Panc1 (cell line): ENCODE results near the gene SPATS2L. TPM values are rescaled to one million over a fixed set of nuclear protein-coding genes. Genes with fewer than 3 reads are reported as not detected.

Experiments used
- ATAC-seq: fragments of 200-7000 bp; cut with Tn5 transposase; 2 replicates; pipeline ENCODE4 v1.9.1; 2020; ENCODE audit warnings: mild to moderate bottlenecking, moderate library complexity
- BruUV-seq: library from RNA; stranded (reverse); fragments of 400-500 nt; replicated peaks from 2 replicates; lab custom pipeline; 2021; lab: Mats Ljungman, UMichigan
- CTCF ChIA-PET: fragments of 300-600 bp; sonication (Branson Sonifier 250); formaldehyde crosslinking; loops from one replicate; lab custom pipeline; 2022; ENCODE audit warnings: antibody characterized with exemption; lab: Charles Lee
- POLR2A ChIA-PET: fragments of 300-600 bp; sonication (Branson Sonifier 250); formaldehyde crosslinking; loops from one replicate; lab custom pipeline; 2022; ENCODE audit warnings: antibody characterized with exemption; lab: Charles Lee
- DNase-seq: peaks from one replicate; pipeline ENCODE4 v3.0.0-alpha.2; 2010; ENCODE audit warnings: low read depth, low spot score
- H3K27ac ChIP-seq: 2 replicates; pipeline ENCODE4 v1.5.1; 2011; ENCODE audit warnings: mild to moderate bottlenecking, low read length, inconsistent platforms
- H3K27me3 ChIP-seq: fragments of 200-500 bp; sonication (Bioruptor generic); 2 replicates; pipeline ENCODE4 v1.6.0; 2014; ENCODE audit warnings: low read length, inconsistent platforms; ENCODE audit not compliant: control insufficient read depth, insufficient read depth
- H3K36me3 ChIP-seq: fragments of 200-500 bp; sonication (Bioruptor generic); 2 replicates; pipeline ENCODE4 v1.5.1; 2014; ENCODE audit warnings: inconsistent platforms, mild to moderate bottlenecking, low read length, moderate library complexity; ENCODE audit not compliant: control insufficient read depth, insufficient read depth
- H3K4me1 ChIP-seq: 2 replicates; pipeline ENCODE4 v1.5.1; 2011; ENCODE audit warnings: inconsistent platforms, mild to moderate bottlenecking, low read length, moderate library complexity; ENCODE audit not compliant: control insufficient read depth, insufficient read depth
- H3K4me3 ChIP-seq, 2 experiments: 2 replicates each; pipeline ENCODE4 v1.5.1; 2011 to 2012; ENCODE audit warnings: low read depth in 2 of 2, low read length in 2 of 2, mild to moderate bottlenecking in 2 of 2, inconsistent platforms in 1 of 2, moderate library complexity in 1 of 2
- H3K9me3 ChIP-seq: fragments of 200-500 bp; sonication (Bioruptor generic); 2 replicates; pipeline ENCODE4 v1.5.1; 2014; ENCODE audit warnings: low read depth, mild to moderate bottlenecking, inconsistent platforms, low read length, moderate library complexity; ENCODE audit not compliant: control insufficient read depth, insufficient read depth
- POLR2AphosphoS5 ChIP-seq: IDR thresholded peaks from 2 replicates; pipeline ENCODE4 v1.6.1; 2012; ENCODE audit warnings: mild to moderate bottlenecking, low read depth, low read length, moderate library complexity
- REST ChIP-seq, 2 experiments: IDR thresholded peaks; 2 replicates each; pipeline ENCODE4 v1.6.1; 2011 to 2012; ENCODE audit warnings: low read depth in 2 of 2, control low read depth in 1 of 2, low read length in 1 of 2, mild to moderate bottlenecking in 1 of 2, moderate library complexity in 1 of 2; ENCODE audit not compliant: insufficient read depth in 1 of 2
- SIN3A ChIP-seq: IDR thresholded peaks from 2 replicates; pipeline ENCODE4 v1.6.1; 2012; ENCODE audit warnings: low read depth, mild to moderate bottlenecking, low read length, moderate library complexity, borderline replicate concordance; ENCODE audit not compliant: insufficient read depth
- TCF7L2 ChIP-seq: IDR thresholded peaks from 2 replicates; pipeline ENCODE4 v1.6.1; 2011; ENCODE audit warnings: mild to moderate bottlenecking, low read depth, low read length, inconsistent platforms
- in situ Hi-C: cut with HindIII; loops from 2 replicates; pipeline ENCODE4 v1.10.0; 2016; ENCODE audit warnings: low sequenced_read_pairs, low pct_unique_long_range_greater_than_20kb
- intact Hi-C: fragments of 100-400 bp; cut with micrococcal nuclease; formaldehyde crosslinking; loops from one replicate; pipeline ENCODE4 v1.10.0; 2022; ENCODE audit not compliant: unreplicated experiment
- total RNA-seq: library from RNA; stranded (reverse); gene quantifications from one replicate; pipeline ENCODE4 v1.2.1, GENCODE V29; 2021; ENCODE audit not compliant: unreplicated experiment
- TF ChIP-seq, protein P1 (sequence below): fragments of 450-650 bp; IDR thresholded peaks from 2 replicates; pipeline ENCODE4 v1.5.1; 2017; ENCODE audit warnings: mild to moderate bottlenecking

The SPATS2L gene
- total RNA-seq, 1 experiment from 2014 or later, result 282 TPM

DNA sequence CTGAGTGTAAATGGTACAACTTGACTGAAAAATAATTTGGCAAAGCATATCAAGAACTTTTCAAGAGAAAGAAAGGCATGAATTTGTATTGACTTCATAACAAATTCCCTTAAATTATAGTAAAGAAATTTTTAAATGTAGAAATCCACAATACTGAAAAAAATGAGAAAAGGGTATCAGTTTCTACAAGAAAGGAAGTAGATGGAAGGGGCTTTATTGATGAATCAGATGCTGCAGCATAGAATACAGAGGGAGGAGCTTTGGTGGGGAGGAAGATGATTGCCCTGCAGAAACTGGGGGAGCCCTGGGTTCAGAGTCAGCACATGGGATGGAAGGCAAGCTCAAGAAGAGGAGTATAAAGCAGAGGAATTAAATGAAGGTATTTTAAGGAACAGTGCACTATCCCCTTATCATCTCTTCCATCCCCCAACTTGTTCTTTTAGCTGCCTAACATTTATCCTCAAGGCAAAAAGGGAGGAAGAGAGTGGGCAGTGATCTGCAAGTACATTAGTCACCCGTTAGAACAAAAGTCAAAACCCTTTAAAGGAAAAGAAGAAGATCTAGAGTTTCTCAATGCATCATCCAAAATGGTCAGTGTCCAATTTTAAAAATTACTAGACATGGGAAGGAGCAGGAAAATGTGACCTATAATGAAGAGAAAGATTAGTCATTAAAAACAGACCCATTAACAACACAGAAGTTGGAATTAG, 125.7 kb downstream of the SPATS2L start:
- Histone ChIP-seq H3K4me3 (no peak overlapping the region), H3K36me3 (peaks cover 36% of the 10 kb centered on the region), H3K4me1 (peaks cover 8% of the 10 kb centered on the region; the same call in 1 of the 2 replicates), H3K27me3 (no peaks in the 10 kb centered on the region), H3K9me3 (no peaks in the 10 kb centered on the region), H3K27ac (peak overlapping the region; percentile 55; the same call in 1 of the 2 replicates)
- POLR2A ChIA-PET, result no interaction called here
- ATAC-seq (no peak), DNase-seq (no peak)
- TF ChIP-seq REST (IDR thresholded peaks at IDR 0.05; ENCODE audit: insufficient read depth in 1 of 2, low read depth in 2 of 2, low read length in 1 of 2) (no peak), TCF7L2 (no peak), POLR2AphosphoS5 (no peak), SIN3A (no peak)
- TF ChIP-seq, protein P1, sequence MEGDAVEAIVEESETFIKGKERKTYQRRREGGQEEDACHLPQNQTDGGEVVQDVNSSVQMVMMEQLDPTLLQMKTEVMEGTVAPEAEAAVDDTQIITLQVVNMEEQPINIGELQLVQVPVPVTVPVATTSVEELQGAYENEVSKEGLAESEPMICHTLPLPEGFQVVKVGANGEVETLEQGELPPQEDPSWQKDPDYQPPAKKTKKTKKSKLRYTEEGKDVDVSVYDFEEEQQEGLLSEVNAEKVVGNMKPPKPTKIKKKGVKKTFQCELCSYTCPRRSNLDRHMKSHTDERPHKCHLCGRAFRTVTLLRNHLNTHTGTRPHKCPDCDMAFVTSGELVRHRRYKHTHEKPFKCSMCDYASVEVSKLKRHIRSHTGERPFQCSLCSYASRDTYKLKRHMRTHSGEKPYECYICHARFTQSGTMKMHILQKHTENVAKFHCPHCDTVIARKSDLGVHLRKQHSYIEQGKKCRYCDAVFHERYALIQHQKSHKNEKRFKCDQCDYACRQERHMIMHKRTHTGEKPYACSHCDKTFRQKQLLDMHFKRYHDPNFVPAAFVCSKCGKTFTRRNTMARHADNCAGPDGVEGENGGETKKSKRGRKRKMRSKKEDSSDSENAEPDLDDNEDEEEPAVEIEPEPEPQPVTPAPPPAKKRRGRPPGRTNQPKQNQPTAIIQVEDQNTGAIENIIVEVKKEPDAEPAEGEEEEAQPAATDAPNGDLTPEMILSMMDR, result no peak
- in situ Hi-C loops (no loop called here), intact Hi-C loops (no loop called here)
- TSS peak; percentile 7 for BruUV-seq
- CTCF ChIA-PET, result no interaction called here

- Histone ChIP-seq H3K36me3 (peaks cover 36% of the 10 kb centered on the region), H3K4me3 (no peak overlapping the region), H3K4me1 (peaks cover 13% of the 10 kb centered on the region; the same call in 1 of the 2 replicates), H3K27me3 (no peaks in the 10 kb centered on the region), H3K9me3 (no peaks in the 10 kb centered on the region), H3K27ac (no peak overlapping the region)
- no peak for DNase-seq
- in situ Hi-C loops, result no loop called here
- POLR2A ChIA-PET, result no interaction called here
- CTCF ChIA-PET, result no interaction called here
- no peak for TF ChIP-seq SIN3A
- no peak for TF ChIP-seq TCF7L2
- TF ChIP-seq POLR2AphosphoS5, result no peak
- no peak for TF ChIP-seq REST (IDR thresholded peaks at IDR 0.05; ENCODE audit: insufficient read depth in 1 of 2, low read depth in 2 of 2, low read length in 1 of 2)
- TF ChIP-seq, protein P1, result no peak
- no TSS peak for BruUV-seq
- ATAC-seq, result no peak
- intact Hi-C loops, result no loop called here
Observed at GRCh38 chr2:200435379-200435778, 128.9 kb downstream of the SPATS2L start.
